DND-41 (cell line): ENCODE results near the gene FGFR3.

Source experiments
- EZH2 ChIP-seq: IDR thresholded peaks from 3 replicates; pipeline ENCODE4 v1.6.1; 2012; ENCODE audit warnings: borderline replicate concordance, low read depth, mild to moderate bottlenecking, moderate library complexity, low read length, inconsistent platforms; ENCODE audit not compliant: severe bottlenecking
- TF ChIP-seq, protein P1 (sequence below): IDR thresholded peaks from 2 replicates; pipeline ENCODE4 v1.5.1; 2012; ENCODE audit warnings: borderline replicate concordance, low read length, moderate library complexity, mild to moderate bottlenecking; ENCODE audit not compliant: poor library complexity, severe bottlenecking; ENCODE audit errors: extremely low read depth

DNA sequence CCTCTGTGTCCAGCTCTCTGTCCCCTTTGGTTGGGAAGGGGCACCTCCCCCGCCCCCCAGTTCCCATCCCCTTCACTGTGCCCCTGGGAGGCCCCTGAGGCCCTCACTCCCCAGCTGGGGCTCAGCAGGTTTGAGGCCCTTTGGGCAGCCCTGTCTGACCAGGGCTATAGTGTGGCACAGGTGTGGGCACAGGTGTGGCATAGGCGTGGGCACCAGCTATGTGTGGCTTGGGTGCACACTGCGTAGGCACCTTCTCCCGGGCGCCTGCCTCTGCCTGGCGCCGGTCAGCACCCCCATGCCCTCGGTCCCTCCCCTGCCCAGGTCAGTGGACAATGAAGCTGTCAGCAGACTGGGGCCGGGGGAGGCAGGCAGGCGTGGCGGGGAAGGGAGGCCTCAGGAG lies 7.5 kb upstream of the FGFR3 start:
- TF ChIP-seq, protein P1, sequence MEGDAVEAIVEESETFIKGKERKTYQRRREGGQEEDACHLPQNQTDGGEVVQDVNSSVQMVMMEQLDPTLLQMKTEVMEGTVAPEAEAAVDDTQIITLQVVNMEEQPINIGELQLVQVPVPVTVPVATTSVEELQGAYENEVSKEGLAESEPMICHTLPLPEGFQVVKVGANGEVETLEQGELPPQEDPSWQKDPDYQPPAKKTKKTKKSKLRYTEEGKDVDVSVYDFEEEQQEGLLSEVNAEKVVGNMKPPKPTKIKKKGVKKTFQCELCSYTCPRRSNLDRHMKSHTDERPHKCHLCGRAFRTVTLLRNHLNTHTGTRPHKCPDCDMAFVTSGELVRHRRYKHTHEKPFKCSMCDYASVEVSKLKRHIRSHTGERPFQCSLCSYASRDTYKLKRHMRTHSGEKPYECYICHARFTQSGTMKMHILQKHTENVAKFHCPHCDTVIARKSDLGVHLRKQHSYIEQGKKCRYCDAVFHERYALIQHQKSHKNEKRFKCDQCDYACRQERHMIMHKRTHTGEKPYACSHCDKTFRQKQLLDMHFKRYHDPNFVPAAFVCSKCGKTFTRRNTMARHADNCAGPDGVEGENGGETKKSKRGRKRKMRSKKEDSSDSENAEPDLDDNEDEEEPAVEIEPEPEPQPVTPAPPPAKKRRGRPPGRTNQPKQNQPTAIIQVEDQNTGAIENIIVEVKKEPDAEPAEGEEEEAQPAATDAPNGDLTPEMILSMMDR = no peak
- no peak for TF ChIP-seq EZH2
